T-helper 17 cell (primary cell): ENCODE data around the gene FAM163A. TPM values are rescaled to one million over a fixed set of nuclear protein-coding genes. Genes with fewer than 3 reads are reported as not detected.
A peak's percentile ranks its signal among the peaks of the same experiment; 100 is the strongest.
"Not testable (repeated sequence)": the region's sequence is repeated elsewhere in the genome, so short reads cannot be mapped to it uniquely, and the experiment has no call there.

Source experiments
- ATAC-seq: fragments of 150-1000 bp; cut with Tn5 transposase; 2 replicates; pipeline ENCODE4 v1.10.0; 2021; ENCODE audit warnings: mild to moderate bottlenecking, moderate library complexity
- DNase-seq, 3 donors: peaks; one replicate each; pipeline versions ENCODE4 v3.0.0 to v3.0.0-alpha.2; 2020 to 2021
- H3K9me3 ChIP-seq: one replicate; pipeline ENCODE4 v1.7.0; 2013; ENCODE audit warnings: low read length, mild to moderate bottlenecking; ENCODE audit not compliant: control insufficient read depth, poor library complexity, severe bottlenecking
- H3K27ac Mint-ChIP-seq: one replicate; pipeline ENCODE4 v1.8.0; 2022; ENCODE audit warnings: mild to moderate bottlenecking, moderate library complexity, mixed read lengths
- H3K27me3 Mint-ChIP-seq: one replicate; pipeline ENCODE4 v1.8.0; 2022; ENCODE audit warnings: mixed read lengths
- H3K36me3 Mint-ChIP-seq: one replicate; pipeline ENCODE4 v1.8.0; 2022; ENCODE audit warnings: low read depth, mixed read lengths
- H3K4me1 Mint-ChIP-seq: one replicate; pipeline ENCODE4 v1.8.0; 2022; ENCODE audit warnings: mild to moderate bottlenecking, mixed read lengths
- H3K4me3 Mint-ChIP-seq: one replicate; pipeline ENCODE4 v1.8.0; 2022; ENCODE audit warnings: mild to moderate bottlenecking, moderate library complexity, mixed read lengths
- total RNA-seq, 4 donors: library from RNA in 2 of 4; stranded (reverse) in 2 of 4; gene quantifications; one replicate each; pipeline ENCODE4 v1.2.3 and lab custom pipeline; 2022 to 2026

Gene FAM163A
- total RNA-seq, 2 donors from 2014 or later: 0.10 TPM; not detected in 1

DNA sequence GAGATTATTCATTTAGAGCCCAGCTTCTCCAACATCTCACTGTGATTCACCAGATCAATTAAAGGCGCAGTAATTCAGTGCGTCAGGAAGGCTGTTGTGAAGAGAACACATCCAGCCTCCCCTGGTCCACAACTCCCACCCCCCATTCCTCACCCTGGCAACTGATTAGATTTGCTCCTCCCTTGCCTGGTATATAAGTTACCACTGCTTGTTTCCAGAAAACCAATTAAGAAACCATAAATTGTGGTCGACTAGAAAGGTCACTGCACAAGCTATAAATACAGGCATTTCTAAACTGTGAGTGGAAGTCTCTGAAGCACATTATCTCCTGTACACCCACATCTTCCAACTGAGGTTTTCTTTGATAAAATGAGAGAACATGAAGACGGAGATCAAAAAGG lies 41.9 kb downstream of the FAM163A start:
- peaks cover 27% of the 10 kb centered on the region for H3K27me3 Mint-ChIP-seq
- no peak overlapping the region for H3K4me3 Mint-ChIP-seq
- no peak for DNase-seq
- H3K36me3 Mint-ChIP-seq: no peaks in the 10 kb centered on the region
- H3K27ac Mint-ChIP-seq: no peak overlapping the region
- no peak for ATAC-seq
- H3K9me3 ChIP-seq: no peaks in the 10 kb centered on the region
- no peaks in the 10 kb centered on the region for H3K4me1 Mint-ChIP-seq

DNA sequence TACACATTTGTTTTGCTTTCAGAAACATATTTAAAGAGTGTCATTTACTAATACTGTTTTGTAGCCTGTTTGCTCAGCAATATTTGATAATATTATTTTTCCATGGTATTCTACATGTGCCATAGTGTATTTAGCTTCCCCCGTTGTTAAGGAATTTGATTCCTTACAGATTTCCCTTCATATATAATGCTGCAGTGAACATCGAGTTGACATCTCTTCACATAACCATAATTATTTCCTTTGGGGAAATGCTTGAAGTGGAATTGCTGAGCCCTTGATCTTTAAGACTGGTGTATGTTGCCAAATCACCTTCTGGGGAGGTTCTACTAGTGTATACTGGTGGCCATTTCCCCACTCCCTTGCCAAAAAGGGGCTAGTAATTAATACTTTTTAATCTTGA lies 42.6 kb downstream of the FAM163A start:
- Mint-ChIP-seq H3K27ac (no peak overlapping the region), H3K4me3 (no peak overlapping the region), H3K36me3 (no peaks in the 10 kb centered on the region), H3K27me3 (peaks cover 25% of the 10 kb centered on the region), H3K4me1 (peaks cover 2% of the 10 kb centered on the region)
- no peak for DNase-seq
- H3K9me3 ChIP-seq: no peaks in the 10 kb centered on the region
- no peak for ATAC-seq

DNA sequence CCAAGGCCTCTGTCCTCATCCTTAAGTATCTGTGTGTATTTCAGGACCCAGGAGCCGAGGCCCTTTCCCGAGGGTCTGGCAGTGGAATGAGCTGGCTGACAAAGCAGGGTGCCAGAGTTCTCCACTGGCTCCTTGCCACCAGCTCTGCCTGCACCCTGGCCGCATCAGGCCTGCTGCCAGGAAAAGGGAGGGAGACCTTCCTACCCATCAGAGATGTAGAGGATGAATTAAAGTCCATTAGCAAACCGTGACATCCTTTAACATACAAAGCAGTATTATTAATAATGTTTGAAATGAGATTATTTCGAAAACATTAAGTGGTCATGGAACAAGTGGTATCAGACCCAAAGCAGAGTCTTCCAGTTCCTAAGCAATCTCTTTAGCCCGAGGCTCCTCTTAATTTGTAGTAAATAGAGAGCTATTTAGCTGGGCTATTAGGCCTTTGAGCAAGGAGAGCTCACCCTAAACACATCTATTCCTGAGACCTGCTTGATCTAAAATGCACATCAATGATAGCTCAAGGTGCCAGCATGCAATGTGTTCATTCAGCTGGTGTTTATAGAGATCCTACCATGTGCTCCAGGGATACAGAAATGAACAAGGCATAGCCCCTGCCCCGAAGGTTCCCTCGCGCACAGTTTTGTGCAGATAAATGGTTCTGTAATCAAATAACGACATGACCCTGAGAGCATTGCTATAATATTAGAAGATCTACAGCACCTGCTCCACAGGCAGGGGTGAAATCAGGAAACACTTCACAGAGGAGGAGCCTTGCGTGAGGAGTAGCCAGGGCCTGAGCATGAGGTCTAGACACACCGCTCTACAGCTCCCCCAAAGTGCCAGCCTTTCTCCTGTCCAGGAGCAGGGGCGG lies 44.0 kb downstream of the FAM163A start:
- Mint-ChIP-seq H3K36me3 (no peaks in the 10 kb centered on the region), H3K4me1 (peaks cover 2% of the 10 kb centered on the region), H3K27me3 (peaks cover 24% of the 10 kb centered on the region), H3K4me3 (no peak overlapping the region), H3K27ac (no peak overlapping the region)
- no peaks in the 10 kb centered on the region for H3K9me3 ChIP-seq
- ATAC-seq (no peak), DNase-seq (no peak)

DNA sequence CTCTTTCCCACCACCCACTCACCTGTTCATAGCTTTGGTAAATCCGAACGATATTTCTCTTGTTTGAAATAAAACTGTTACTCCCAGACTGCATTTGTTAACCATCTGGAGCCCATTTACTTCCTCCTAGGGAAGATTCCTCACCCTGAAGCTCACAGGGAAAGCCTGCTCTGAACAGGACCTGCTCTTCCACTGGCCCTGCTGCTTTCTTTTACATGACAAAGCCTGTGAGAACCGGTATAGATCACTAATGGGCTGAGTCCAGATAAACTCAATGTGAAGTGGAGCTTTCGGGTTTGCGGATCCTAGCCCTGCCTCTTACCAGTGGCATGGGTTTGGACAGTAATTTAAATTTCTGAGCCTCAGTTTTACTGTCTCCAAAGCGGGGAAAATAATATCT lies 45.2 kb downstream of the FAM163A start:
- H3K9me3 ChIP-seq: no peaks in the 10 kb centered on the region
- DNase-seq: no peak
- H3K36me3 Mint-ChIP-seq: no peaks in the 10 kb centered on the region
- no peak overlapping the region for H3K4me3 Mint-ChIP-seq
- H3K27me3 Mint-ChIP-seq: peaks cover 20% of the 10 kb centered on the region
- H3K4me1 Mint-ChIP-seq: peaks cover 2% of the 10 kb centered on the region
- H3K27ac Mint-ChIP-seq: peak overlapping the region; percentile 9
- ATAC-seq: no peak

DNA sequence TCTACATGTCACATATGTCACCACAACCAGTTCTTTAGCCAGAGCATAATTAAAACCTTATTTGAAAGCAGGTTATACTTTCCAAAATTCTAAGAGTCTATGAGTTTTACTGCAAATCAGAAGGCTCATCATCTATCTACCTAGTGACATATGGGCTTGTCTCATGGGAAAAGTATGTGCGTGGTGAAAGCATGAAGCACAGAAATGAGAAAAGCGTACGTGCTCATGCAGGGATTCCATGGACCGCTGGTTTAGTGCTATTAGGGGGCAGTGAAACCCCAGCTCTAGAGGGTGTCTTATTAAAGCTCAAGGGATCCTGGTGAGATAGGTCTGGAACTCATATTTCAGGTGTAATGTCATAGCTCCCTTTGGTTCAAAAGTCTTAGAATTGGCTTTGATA lies 50.2 kb downstream of the FAM163A start:
- no peaks in the 10 kb centered on the region for H3K9me3 ChIP-seq
- ATAC-seq (no peak), DNase-seq (no peak)
- Mint-ChIP-seq H3K4me1 (peaks cover 2% of the 10 kb centered on the region), H3K4me3 (no peak overlapping the region), H3K27me3 (peaks cover 25% of the 10 kb centered on the region), H3K36me3 (no peaks in the 10 kb centered on the region), H3K27ac (no peak overlapping the region)

DNA sequence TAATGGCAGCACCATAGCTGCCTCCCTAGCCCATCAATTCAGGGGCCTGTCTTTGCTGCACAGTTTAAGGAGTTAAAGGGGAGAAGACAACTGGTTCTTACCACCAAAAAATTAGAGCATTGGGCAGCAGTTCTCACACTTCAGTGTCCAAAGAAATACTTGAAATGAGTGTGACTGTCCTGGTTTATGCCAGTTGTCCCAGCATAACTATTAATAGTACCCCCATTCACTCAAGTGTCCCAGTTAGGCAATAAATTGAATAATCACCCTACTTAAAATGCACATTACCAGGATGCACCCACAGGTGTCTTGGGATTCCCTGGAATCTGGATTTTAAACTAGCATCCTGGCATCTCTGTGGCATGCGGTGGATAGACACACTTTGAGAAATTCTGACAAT lies 51.1 kb downstream of the FAM163A start:
- H3K27me3 Mint-ChIP-seq: peaks cover 31% of the 10 kb centered on the region
- ATAC-seq: no peak
- no peak overlapping the region for H3K27ac Mint-ChIP-seq
- H3K9me3 ChIP-seq: no peaks in the 10 kb centered on the region
- DNase-seq: no peak
- H3K4me3 Mint-ChIP-seq: no peak overlapping the region
- peaks cover 4% of the 10 kb centered on the region for H3K36me3 Mint-ChIP-seq
- H3K4me1 Mint-ChIP-seq: peaks cover 2% of the 10 kb centered on the region

DNA sequence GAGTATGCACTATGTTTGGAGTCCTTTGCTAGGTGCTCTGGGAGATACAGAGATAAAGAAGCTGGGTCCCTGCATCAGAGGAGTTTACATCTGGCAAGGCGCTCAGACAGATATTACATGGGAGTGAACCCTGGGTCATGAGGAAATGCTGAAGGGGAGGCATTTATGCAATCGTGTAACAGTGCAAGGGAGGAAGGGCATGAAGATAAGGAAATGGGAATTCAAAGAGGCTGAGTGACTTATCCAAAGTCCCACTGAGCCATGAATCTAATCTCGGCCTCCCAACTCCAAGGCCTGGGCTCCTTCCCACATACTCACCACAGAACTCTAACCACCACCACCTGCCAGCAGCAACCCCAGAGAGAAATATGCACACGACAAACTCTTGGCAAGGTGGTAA lies 51.6 kb downstream of the FAM163A start:
- no peaks in the 10 kb centered on the region for H3K9me3 ChIP-seq
- Mint-ChIP-seq H3K4me3 (no peak overlapping the region), H3K4me1 (peaks cover 2% of the 10 kb centered on the region), H3K36me3 (peaks cover 4% of the 10 kb centered on the region), H3K27ac (no peak overlapping the region), H3K27me3 (peaks cover 36% of the 10 kb centered on the region)
- ATAC-seq: no peak
- DNase-seq: no peak

DNA sequence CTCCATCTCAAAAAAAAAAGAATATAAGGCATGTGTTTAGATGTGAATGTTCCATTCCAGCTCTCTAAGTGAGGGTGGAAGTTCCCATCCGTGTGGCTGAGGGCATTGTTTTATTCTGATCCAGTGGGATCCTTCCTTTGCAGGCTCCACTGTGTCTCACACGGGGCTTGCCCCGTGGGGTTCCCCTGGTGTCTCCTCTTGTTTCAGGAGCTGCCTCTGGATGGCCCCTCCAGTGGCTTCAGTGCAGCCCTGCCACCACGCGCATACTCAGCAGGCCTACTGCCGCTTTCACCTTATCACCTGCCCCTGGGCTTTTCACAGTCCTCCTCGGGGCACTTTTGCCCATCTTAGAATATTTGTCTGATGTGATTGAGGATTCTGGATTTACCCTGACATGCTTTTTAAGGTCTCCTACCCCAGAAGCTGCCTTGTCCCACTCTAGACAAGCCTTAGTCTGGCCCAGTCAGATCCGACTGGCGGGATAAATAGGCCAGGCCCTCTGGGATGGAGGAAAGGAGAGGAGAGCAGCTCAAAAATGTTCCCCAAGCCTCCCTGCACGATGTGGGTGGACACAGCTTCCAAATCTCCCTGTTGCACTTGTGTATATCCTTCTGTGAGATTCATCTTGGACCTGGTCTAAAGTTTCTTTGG lies 55.2 kb downstream of the FAM163A start:
- H3K4me1 Mint-ChIP-seq: no peaks in the 10 kb centered on the region
- H3K4me3 Mint-ChIP-seq: no peak overlapping the region
- H3K36me3 Mint-ChIP-seq: peaks cover 4% of the 10 kb centered on the region
- no peak for ATAC-seq
- no peak overlapping the region for H3K27ac Mint-ChIP-seq
- no peak for DNase-seq
- peaks cover 40% of the 10 kb centered on the region for H3K27me3 Mint-ChIP-seq
- H3K9me3 ChIP-seq: no peaks in the 10 kb centered on the region

DNA sequence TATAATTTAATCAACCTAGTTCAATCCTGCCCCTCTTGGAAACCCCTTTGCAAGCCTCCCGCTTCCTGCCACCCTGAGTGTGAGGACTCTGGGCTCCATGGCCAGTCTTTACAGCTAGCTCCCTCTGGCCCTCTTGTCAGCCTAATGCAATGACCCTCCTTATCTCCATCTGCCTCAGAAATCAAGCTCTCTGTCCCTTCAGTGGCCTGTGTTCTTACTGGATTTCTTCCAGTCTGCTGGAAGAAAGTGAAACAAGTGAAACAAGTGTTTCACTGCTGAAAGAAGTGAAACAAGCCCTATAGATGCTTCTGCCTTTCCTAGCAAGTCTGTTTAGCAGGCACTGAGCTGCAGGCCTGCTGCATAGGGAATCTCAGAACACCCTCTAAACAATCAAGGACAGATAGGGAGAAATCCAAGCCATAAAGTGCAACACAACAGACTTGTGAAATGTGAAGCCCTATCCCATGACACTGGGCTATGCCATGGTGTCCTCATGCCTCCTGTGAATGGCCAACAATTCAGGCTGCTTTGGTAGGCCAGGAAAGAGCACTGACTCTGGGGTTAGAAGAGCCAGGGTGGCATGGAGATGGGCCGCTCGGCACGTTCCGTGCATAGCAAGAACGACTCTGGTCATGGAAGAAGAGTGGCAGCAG lies 55.9 kb downstream of the FAM163A start:
- no peak overlapping the region for H3K27ac Mint-ChIP-seq
- no peak for DNase-seq
- H3K4me1 Mint-ChIP-seq: no peaks in the 10 kb centered on the region
- peaks cover 4% of the 10 kb centered on the region for H3K36me3 Mint-ChIP-seq
- no peak for ATAC-seq
- peaks cover 40% of the 10 kb centered on the region for H3K27me3 Mint-ChIP-seq
- no peak overlapping the region for H3K4me3 Mint-ChIP-seq
- H3K9me3 ChIP-seq: no peaks in the 10 kb centered on the region

DNA sequence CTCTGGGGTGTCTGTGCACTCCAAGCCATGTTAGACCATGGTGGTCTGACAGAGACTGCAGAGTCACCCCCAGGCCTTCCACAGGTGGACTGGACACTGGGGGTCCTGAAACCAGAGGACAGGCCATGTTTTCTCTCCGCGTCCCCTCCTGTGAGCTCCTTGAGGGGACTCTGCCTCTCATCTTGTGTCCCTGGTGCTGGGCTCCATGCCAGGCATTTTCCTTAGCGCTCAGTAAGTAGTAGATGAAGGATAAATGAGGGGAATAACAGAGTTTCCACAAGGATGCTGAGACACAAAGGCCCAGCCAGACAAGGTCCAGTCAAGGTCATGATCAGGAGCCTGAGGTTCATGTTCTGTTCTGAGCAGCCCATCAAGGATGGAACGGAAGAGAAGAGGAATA lies 57.4 kb downstream of the FAM163A start:
- no peak for ATAC-seq
- Mint-ChIP-seq H3K27me3 (peaks cover 42% of the 10 kb centered on the region), H3K36me3 (peaks cover 4% of the 10 kb centered on the region), H3K4me3 (no peak overlapping the region), H3K27ac (no peak overlapping the region), H3K4me1 (no peaks in the 10 kb centered on the region)
- DNase-seq: no peak
- no peaks in the 10 kb centered on the region for H3K9me3 ChIP-seq

DNA sequence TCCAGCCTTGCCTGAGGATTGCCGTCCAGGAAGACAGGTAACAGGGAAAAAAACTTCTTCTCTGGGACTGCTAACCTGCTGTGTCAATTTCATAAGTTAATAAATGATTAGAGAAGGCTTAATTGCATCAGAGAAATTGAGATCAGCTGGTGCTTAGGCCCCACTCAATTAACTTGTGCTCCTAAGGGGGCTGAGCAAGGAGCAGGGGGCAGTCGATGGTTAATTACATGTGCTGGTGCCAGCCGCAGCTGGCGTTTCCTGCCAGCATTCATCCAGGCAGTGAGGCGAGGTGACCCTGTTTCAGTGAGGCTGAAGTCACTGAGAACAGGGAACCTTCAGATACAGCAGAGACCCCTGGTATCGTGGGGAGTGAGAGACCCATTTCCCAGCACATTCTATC lies 60.0 kb downstream of the FAM163A start:
- Mint-ChIP-seq H3K36me3 (peaks cover 4% of the 10 kb centered on the region), H3K27ac (no peak overlapping the region)

DNA sequence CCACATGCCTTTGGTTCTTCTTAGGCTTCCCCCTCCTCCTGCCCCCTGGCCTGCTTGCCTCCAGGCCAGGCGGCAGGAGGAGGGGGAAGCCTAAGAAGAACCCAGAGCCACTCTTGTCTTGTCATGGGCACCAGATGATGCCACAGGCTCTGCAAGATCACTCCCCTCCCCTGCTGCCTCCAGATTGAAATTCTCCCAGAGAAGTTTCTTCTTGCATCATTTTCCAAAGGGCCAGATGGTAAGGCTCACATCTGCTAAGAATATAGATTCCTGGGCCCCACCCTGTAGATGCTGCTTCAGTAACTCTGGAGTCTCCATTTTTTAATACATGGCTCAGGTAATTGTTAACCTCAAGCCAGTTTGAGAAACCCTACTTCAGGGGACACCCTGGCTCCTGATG lies 60.8 kb downstream of the FAM163A start:
- ATAC-seq (no peak), DNase-seq (no peak)
- H3K27me3 Mint-ChIP-seq: peaks cover 30% of the 10 kb centered on the region
- H3K27ac Mint-ChIP-seq: no peak overlapping the region
- no peaks in the 10 kb centered on the region for H3K9me3 ChIP-seq
- no peak overlapping the region for H3K4me3 Mint-ChIP-seq
- no peaks in the 10 kb centered on the region for H3K4me1 Mint-ChIP-seq
- H3K36me3 Mint-ChIP-seq: peaks cover 2% of the 10 kb centered on the region

More for the DNA sequence above, 60.0 kb downstream of the FAM163A start:
- DNase-seq (no peak), ATAC-seq (no peak)
- H3K27me3 Mint-ChIP-seq: peaks cover 35% of the 10 kb centered on the region
- no peaks in the 10 kb centered on the region for H3K9me3 ChIP-seq
- H3K4me3 Mint-ChIP-seq: no peak overlapping the region
- no peaks in the 10 kb centered on the region for H3K4me1 Mint-ChIP-seq

DNA sequence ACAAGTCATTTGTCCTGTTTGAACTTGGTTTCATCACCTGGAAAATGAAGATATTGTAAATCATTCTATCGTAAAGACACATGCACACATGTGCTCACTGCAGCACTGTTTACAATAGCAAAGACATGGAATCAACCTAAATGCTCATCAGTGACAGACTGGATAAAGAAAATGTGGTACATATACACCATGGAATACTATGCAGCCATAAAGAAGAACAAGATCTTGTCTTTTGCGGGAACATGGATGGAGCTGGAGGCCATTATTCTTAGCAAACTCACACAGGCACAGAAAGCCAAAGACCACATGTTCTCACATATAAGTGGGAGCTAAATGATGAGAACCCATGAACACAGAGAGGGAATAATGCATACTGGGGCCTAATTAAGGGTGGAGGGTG lies 61.3 kb downstream of the FAM163A start:
- H3K4me3 Mint-ChIP-seq, H3K4me1 Mint-ChIP-seq, H3K27ac Mint-ChIP-seq, H3K36me3 Mint-ChIP-seq, DNase-seq, H3K9me3 ChIP-seq, ATAC-seq: not testable (repeated sequence)
- H3K27me3 Mint-ChIP-seq: peaks cover 25% of the 10 kb centered on the region
